Measurements from ENCODE around the gene HINFP. TPM values are rescaled to one million over a fixed set of nuclear protein-coding genes. Genes with fewer than 3 reads are reported as not detected.
"Not testable (repeated sequence)": the region's sequence is repeated elsewhere in the genome, so short reads cannot be mapped to it uniquely, and the experiment has no call there.

Gene HINFP
- total RNA-seq, 1 donor from 2014 or later, result 18.3 TPM

DNA sequence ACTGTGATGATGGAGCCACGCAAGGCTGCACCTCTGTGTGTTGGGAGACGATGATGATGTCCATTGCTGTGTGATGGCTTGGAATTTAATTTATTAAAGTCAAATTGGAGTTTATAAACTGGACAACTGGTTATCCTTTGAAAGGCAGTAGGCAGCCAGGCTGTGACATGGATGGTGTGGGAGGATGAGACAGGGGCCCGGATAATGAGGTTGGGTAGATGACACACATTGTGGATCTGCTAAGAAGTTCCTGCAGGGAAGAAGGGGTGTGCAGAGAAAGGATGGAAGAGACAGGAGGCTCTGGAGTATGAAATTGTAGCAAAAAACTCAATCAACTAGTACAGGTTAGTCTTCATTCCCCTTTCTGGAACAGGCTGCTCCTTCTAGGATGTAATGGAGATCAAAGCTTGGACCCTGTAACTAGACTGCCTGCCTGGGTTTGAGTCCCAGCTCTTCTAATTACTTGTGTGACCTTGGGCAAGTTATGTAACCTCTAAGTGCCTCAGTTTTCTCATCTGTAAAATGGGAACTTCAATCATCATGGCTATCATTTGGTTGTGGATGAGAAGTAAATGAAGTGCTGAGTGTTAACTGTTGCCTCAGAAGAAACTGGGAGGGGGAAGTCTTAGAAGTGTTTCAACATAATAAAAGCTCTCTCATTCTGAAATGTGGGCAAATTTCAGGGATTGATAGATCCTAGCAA, 4.2 kb upstream of the HINFP start:
- Histone ChIP-seq H3K4me3 (ENCODE audit: low read length in 3 of 3) (no peak overlapping the region), H3K9ac (ENCODE audit: low read depth in 1 of 3, low read length in 3 of 3) (no peak overlapping the region), H3K4me1 (ENCODE audit: control insufficient read depth in 3 of 3, insufficient read depth in 3 of 3, low read length in 3 of 3) (peaks cover 7 to 14% (median 9%) of the 10 kb centered on the region in 3 donors), H3K27ac (ENCODE audit: low read depth, low read length) (no peak overlapping the region), H3K27me3 (ENCODE audit: control insufficient read depth in 3 of 3, insufficient read depth in 3 of 3, low read length in 3 of 3) (no peaks in the 10 kb centered on the region), H3K9me3 (ENCODE audit: control insufficient read depth in 3 of 3, low read length in 3 of 3) (no peaks in the 10 kb centered on the region), H3K36me3 (ENCODE audit: control insufficient read depth in 3 of 3, insufficient read depth in 3 of 3, low read length in 3 of 3) (peaks cover 16 to 29% (median 26%) of the 10 kb centered on the region in 3 donors)

DNA sequence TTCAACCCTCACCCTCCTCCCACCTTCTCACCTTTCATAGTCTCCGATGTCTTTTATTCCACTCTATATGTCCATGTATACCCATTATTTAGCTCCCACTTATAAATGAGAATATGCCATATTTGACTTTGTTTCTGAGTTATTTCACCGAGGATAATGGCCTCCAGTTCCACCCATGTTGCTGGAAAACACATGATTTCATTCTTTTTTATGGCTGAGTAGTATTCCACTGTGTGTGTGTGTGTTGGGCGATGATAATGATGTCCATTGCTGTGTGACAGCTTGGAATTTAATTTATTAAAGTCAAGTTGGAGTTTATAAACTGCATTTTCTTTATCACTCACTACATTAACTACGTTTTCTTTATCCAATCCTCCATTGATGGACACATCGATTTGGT, 3.2 kb upstream of the HINFP start:
- peaks cover 15 to 22% (median 19%) of the 10 kb centered on the region in 3 donors for H3K36me3 ChIP-seq (ENCODE audit: control insufficient read depth in 3 of 3, insufficient read depth in 3 of 3, low read length in 3 of 3)
- peaks cover 13 to 24% (median 15%) of the 10 kb centered on the region in 3 donors for H3K4me1 ChIP-seq (ENCODE audit: control insufficient read depth in 3 of 3, insufficient read depth in 3 of 3, low read length in 3 of 3)

DNA sequence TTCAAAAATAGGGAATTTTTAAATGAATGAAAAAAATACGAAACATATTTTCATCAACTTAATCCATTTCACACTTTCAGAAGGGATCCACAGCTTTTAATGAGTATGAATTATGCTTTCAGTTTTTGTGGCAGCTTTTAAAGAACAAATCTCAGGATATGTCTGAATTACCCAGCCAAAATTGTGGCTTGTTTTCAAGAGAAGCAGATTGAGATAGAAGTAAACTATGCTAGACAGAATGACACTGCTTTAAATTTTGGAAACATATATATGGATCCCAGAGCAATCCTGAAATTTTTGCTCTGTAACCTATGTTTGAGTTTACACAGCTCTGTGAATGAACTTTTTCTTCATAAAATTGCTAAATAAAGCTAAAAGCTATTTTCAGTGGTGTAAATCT, 2.4 kb upstream of the HINFP start:
- peaks cover 11 to 21% (median 16%) of the 10 kb centered on the region in 3 donors for H3K36me3 ChIP-seq (ENCODE audit: control insufficient read depth in 3 of 3, insufficient read depth in 3 of 3, low read length in 3 of 3)
- H3K9ac ChIP-seq (ENCODE audit: low read depth in 1 of 3, low read length in 3 of 3), result no peak overlapping the region
- no peak overlapping the region for H3K4me3 ChIP-seq (ENCODE audit: low read length in 3 of 3)
- no peaks in the 10 kb centered on the region for H3K27me3 ChIP-seq (ENCODE audit: control insufficient read depth in 3 of 3, insufficient read depth in 3 of 3, low read length in 3 of 3)
- H3K27ac ChIP-seq (ENCODE audit: low read depth, low read length), result no peak overlapping the region
- peaks cover 13 to 25% (median 15%) of the 10 kb centered on the region in 3 donors for H3K4me1 ChIP-seq (ENCODE audit: control insufficient read depth in 3 of 3, insufficient read depth in 3 of 3, low read length in 3 of 3)
- H3K9me3 ChIP-seq (ENCODE audit: control insufficient read depth in 3 of 3, low read length in 3 of 3), result no peaks in the 10 kb centered on the region

More for the DNA sequence above, 3.2 kb upstream of the HINFP start:
- Histone ChIP-seq H3K27ac (ENCODE audit: low read depth, low read length) (no peak overlapping the region), H3K4me3 (ENCODE audit: low read length in 3 of 3) (no peak overlapping the region), H3K9ac (ENCODE audit: low read depth in 1 of 3, low read length in 3 of 3) (no peak overlapping the region), H3K27me3 (ENCODE audit: control insufficient read depth in 3 of 3, insufficient read depth in 3 of 3, low read length in 3 of 3) (no peaks in the 10 kb centered on the region), H3K9me3 (ENCODE audit: control insufficient read depth in 3 of 3, low read length in 3 of 3) (no peaks in the 10 kb centered on the region)

DNA sequence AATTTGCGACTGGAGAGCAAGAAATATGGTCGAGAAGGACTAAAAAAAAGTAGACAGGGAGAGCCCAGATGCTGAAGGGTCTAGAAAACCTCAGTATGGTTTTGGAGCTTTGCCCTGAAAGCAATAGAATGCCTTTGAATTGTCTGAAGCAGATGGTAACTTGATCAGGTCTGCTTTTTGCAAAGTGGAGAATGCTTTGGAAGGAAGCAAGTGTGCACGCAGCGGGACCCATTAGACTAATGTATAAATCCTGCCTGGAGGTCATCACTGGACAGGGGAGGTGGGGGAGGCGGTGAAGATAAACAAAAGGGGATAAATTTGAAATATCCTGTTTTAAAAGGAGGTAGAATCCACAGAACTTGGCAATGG, 757 bp upstream of the HINFP start:
- Histone ChIP-seq H3K27me3 (ENCODE audit: control insufficient read depth in 3 of 3, insufficient read depth in 3 of 3, low read length in 3 of 3) (no peaks in the 10 kb centered on the region), H3K4me1 (ENCODE audit: control insufficient read depth in 3 of 3, insufficient read depth in 3 of 3, low read length in 3 of 3) (peaks cover 13 to 27% (median 15%) of the 10 kb centered on the region in 3 donors), H3K27ac (ENCODE audit: low read depth, low read length) (peak overlapping the region; percentile 77), H3K4me3 (ENCODE audit: low read length in 3 of 3) (peak overlapping the region; percentile 82 to 87 (median 84)), H3K36me3 (ENCODE audit: control insufficient read depth in 3 of 3, insufficient read depth in 3 of 3, low read length in 3 of 3) (peaks cover 7 to 25% (median 21%) of the 10 kb centered on the region in 3 donors), H3K9me3 (ENCODE audit: control insufficient read depth in 3 of 3, low read length in 3 of 3) (no peaks in the 10 kb centered on the region), H3K9ac (ENCODE audit: low read depth in 1 of 3, low read length in 3 of 3) (peak overlapping the region; percentile 83 to 93 (median 89))

DNA sequence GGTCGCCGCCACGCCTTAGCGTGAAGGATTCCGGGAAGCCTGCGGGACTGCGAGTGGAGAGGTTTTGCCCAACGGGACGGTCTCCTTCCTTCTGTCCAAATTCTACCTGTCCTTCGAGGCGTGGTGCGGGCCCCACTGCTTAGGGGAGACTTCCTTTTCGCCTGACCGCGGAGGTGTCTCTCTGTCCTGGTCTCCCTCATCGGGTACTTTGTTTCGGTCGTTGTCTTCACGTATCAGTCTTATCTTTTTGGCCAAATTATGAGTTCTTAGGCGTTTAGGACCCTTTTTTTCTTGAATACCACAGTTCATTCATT, 388 bp downstream of the HINFP start:
- Histone ChIP-seq H3K27ac (ENCODE audit: low read depth, low read length) (peak overlapping the region; percentile 77), H3K36me3 (ENCODE audit: control insufficient read depth in 3 of 3, insufficient read depth in 3 of 3, low read length in 3 of 3) (peaks cover 2 to 17% (median 13%) of the 10 kb centered on the region in 3 donors), H3K4me3 (ENCODE audit: low read length in 3 of 3) (peak overlapping the region; percentile 91 to 100 (median 98)), H3K4me1 (ENCODE audit: control insufficient read depth in 3 of 3, insufficient read depth in 3 of 3, low read length in 3 of 3) (peaks cover 13 to 30% (median 19%) of the 10 kb centered on the region in 3 donors), H3K27me3 (ENCODE audit: control insufficient read depth in 3 of 3, insufficient read depth in 3 of 3, low read length in 3 of 3) (no peaks in the 10 kb centered on the region), H3K9me3 (ENCODE audit: control insufficient read depth in 3 of 3, low read length in 3 of 3) (no peaks in the 10 kb centered on the region), H3K9ac (ENCODE audit: low read depth in 1 of 3, low read length in 3 of 3) (peak overlapping the region; percentile 81 to 97 (median 97))

DNA sequence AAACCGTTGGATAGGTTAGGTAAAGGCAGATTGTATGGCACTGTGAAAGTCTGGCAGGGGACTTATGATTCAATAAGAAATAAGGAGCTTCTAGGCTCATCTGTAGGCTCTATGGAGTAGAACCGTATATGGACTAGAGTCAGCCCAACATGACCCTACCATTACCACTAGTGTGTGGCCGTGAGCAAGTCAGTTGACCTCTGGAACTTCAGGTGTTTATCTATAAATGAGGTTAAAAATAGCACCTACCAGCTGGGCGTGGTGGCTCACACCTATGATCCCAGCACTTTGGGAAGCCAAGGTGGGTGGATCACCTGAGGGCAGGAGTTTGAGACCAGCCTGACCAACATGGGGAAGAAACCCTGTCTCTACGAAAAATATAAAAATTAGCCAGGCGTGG, 4.4 kb downstream of the HINFP start:
- Histone ChIP-seq H3K9ac (ENCODE audit: low read depth in 1 of 3, low read length in 3 of 3) (no peak overlapping the region), H3K27ac (ENCODE audit: low read depth, low read length) (no peak overlapping the region), H3K27me3 (ENCODE audit: control insufficient read depth in 3 of 3, insufficient read depth in 3 of 3, low read length in 3 of 3) (no peaks in the 10 kb centered on the region), H3K4me1 (ENCODE audit: control insufficient read depth in 3 of 3, insufficient read depth in 3 of 3, low read length in 3 of 3) (peaks cover 10 to 26% (median 14%) of the 10 kb centered on the region in 3 donors), H3K36me3 (ENCODE audit: control insufficient read depth in 3 of 3, insufficient read depth in 3 of 3, low read length in 3 of 3) (peaks cover 5 to 35% (median 24%) of the 10 kb centered on the region in 3 donors), H3K9me3 (ENCODE audit: control insufficient read depth in 3 of 3, low read length in 3 of 3) (no peaks in the 10 kb centered on the region), H3K4me3 (ENCODE audit: low read length in 3 of 3) (no peak overlapping the region)

DNA sequence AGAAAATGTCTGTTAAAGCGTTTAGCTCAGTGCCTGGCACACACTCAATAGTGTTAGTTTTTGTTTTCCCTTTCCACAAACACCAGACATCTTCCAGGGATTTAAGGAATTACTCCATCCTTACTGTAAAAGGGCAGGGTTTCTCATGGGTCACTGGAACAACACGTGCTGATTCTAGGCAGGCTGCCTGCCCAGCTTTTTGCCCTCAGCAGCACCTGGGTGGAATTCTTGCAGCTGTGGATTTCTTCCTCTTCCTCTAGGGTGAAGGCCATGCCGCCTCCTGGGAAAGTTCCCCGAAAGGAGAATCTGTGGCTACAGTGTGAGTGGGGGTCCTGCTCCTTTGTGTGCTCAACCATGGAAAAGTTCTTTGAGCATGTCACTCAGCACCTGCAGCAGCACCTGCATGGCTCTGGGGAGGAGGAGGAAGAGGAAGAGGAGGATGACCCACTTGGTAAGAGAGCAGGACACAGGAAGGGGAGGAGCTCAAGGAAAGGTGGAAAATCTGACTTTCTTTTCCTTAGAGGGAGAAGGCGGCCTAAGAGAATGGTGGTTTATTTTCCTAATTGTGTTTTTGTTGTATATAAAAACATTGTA, 5.4 kb downstream of the HINFP start:
- Histone ChIP-seq H3K9me3 (ENCODE audit: control insufficient read depth in 3 of 3, low read length in 3 of 3) (no peaks in the 10 kb centered on the region), H3K27ac (ENCODE audit: low read depth, low read length) (peak overlapping the region; percentile 17), H3K4me3 (ENCODE audit: low read length in 3 of 3) (no peak overlapping the region), H3K4me1 (ENCODE audit: control insufficient read depth in 3 of 3, insufficient read depth in 3 of 3, low read length in 3 of 3) (peaks cover 9 to 19% (median 12%) of the 10 kb centered on the region in 3 donors), H3K9ac (ENCODE audit: low read depth in 1 of 3, low read length in 3 of 3) (no peak overlapping the region), H3K27me3 (ENCODE audit: control insufficient read depth in 3 of 3, insufficient read depth in 3 of 3, low read length in 3 of 3) (no peaks in the 10 kb centered on the region), H3K36me3 (ENCODE audit: control insufficient read depth in 3 of 3, insufficient read depth in 3 of 3, low read length in 3 of 3) (peaks cover 12 to 43% (median 33%) of the 10 kb centered on the region in 3 donors)

DNA sequence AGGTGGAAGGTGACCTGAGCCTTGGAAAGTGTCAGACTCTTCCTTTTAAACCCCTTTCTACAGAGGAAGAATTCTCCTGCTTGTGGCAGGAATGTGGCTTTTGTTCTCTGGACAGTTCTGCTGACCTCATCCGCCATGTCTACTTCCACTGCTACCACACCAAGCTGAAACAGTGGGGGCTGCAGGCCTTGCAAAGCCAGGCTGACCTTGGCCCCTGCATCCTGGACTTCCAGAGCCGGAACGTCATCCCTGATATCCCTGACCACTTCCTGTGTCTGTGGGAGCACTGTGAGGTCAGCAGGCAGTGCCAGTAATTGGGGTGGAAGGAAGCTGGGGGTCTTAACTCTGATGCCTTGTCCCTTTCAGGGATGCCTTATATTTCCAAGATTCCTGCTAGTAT, 9.3 kb downstream of the HINFP start:
- Histone ChIP-seq H3K4me1 (ENCODE audit: control insufficient read depth in 3 of 3, insufficient read depth in 3 of 3, low read length in 3 of 3) (peaks cover 0 to 3% (median 2%) of the 10 kb centered on the region in 3 donors), H3K9ac (ENCODE audit: low read depth in 1 of 3, low read length in 3 of 3) (no peak overlapping the region), H3K27ac (ENCODE audit: low read depth, low read length) (no peak overlapping the region), H3K4me3 (ENCODE audit: low read length in 3 of 3) (no peak overlapping the region), H3K36me3 (ENCODE audit: control insufficient read depth in 3 of 3, insufficient read depth in 3 of 3, low read length in 3 of 3) (peaks cover 34 to 58% (median 47%) of the 10 kb centered on the region in 3 donors), H3K27me3 (ENCODE audit: control insufficient read depth in 3 of 3, insufficient read depth in 3 of 3, low read length in 3 of 3) (no peaks in the 10 kb centered on the region), H3K9me3 (ENCODE audit: control insufficient read depth in 3 of 3, low read length in 3 of 3) (no peaks in the 10 kb centered on the region)

DNA sequence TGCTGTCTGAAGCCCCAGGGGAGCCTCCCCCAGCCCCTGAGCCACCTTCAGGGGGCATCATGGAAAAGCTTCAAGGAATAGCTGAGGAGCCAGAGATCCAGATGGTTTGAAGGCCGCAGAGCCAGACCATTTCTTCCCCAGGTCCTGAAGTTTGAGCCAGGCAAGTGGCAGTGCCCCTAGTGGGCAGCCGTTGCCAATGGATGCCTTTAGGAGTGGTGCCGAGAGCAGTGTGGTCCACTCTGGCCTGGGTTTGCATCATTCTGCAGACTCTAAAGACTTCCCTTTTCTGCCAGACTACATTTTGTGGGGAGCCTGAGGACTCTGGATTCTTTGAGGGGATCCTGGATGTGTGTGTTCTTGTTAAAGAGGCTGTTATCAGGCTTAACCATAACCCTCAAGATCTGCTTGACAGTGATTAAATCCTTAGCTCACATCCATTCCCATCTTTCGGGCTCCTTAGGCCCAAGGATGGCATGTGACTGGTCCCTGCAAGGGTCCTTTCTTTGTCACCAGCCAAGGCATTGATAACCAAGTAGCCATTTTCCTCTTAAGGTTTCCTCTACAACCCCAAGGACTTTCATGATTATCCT, 13.1 kb downstream of the HINFP start:
- Histone ChIP-seq H3K27ac (ENCODE audit: low read depth, low read length) (no peak overlapping the region), H3K4me3 (ENCODE audit: low read length in 3 of 3) (no peak overlapping the region), H3K9me3 (ENCODE audit: control insufficient read depth in 3 of 3, low read length in 3 of 3) (no peaks in the 10 kb centered on the region), H3K9ac (ENCODE audit: low read depth in 1 of 3, low read length in 3 of 3) (no peak overlapping the region), H3K27me3 (ENCODE audit: control insufficient read depth in 3 of 3, insufficient read depth in 3 of 3, low read length in 3 of 3) (peaks cover 0 to 3% (median 0%) of the 10 kb centered on the region in 3 donors), H3K4me1 (ENCODE audit: control insufficient read depth in 3 of 3, insufficient read depth in 3 of 3, low read length in 3 of 3) (no peaks in the 10 kb centered on the region), H3K36me3 (ENCODE audit: control insufficient read depth in 3 of 3, insufficient read depth in 3 of 3, low read length in 3 of 3) (peaks cover 34 to 48% (median 45%) of the 10 kb centered on the region in 3 donors)

DNA sequence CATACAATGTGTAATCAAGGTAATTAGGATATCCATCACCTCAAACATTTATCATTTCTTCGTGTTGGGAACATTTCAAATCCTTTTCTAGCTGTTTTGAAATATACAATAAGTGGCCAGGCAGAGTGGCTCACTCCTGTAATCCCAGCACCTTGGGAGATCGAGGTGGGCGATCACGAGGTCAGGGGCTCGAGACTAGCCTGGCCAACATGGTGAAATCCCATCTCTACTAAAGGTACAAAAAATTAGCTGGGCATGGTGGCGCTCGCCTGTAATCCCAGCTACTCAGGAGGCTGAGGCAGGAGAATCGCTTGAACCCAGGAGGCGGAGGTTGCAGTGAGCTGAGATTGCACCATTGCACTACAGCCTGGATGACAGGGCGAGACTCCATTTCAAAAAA, 17.9 kb downstream of the HINFP start:
- H3K27ac ChIP-seq (ENCODE audit: low read depth, low read length); H3K9ac ChIP-seq (ENCODE audit: low read depth in 1 of 3, low read length in 3 of 3); H3K9me3 ChIP-seq (ENCODE audit: control insufficient read depth in 3 of 3, low read length in 3 of 3); H3K36me3 ChIP-seq (ENCODE audit: control insufficient read depth in 3 of 3, insufficient read depth in 3 of 3, low read length in 3 of 3); H3K4me3 ChIP-seq (ENCODE audit: low read length in 3 of 3); H3K27me3 ChIP-seq (ENCODE audit: control insufficient read depth in 3 of 3, insufficient read depth in 3 of 3, low read length in 3 of 3); H3K4me1 ChIP-seq (ENCODE audit: control insufficient read depth in 3 of 3, insufficient read depth in 3 of 3, low read length in 3 of 3): not testable (repeated sequence)
